Hematopoietic multipotent progenitor cell treated with erythropoietin and hydrocortisone succinate and interleukin-3 and kit ligand, for 8 days (in vitro differentiated cells): ENCODE results near the gene CACNB2.
A peak's percentile ranks its signal among the peaks of the same experiment; 100 is the strongest.
"Not testable (repeated sequence)": the region's sequence is repeated elsewhere in the genome, so short reads cannot be mapped to it uniquely, and the experiment has no call there.

Source experiments
- DNase-seq: peaks from one replicate; pipeline ENCODE4 v3.0.0-alpha.2; 2015

Gene CACNB2

DNA sequence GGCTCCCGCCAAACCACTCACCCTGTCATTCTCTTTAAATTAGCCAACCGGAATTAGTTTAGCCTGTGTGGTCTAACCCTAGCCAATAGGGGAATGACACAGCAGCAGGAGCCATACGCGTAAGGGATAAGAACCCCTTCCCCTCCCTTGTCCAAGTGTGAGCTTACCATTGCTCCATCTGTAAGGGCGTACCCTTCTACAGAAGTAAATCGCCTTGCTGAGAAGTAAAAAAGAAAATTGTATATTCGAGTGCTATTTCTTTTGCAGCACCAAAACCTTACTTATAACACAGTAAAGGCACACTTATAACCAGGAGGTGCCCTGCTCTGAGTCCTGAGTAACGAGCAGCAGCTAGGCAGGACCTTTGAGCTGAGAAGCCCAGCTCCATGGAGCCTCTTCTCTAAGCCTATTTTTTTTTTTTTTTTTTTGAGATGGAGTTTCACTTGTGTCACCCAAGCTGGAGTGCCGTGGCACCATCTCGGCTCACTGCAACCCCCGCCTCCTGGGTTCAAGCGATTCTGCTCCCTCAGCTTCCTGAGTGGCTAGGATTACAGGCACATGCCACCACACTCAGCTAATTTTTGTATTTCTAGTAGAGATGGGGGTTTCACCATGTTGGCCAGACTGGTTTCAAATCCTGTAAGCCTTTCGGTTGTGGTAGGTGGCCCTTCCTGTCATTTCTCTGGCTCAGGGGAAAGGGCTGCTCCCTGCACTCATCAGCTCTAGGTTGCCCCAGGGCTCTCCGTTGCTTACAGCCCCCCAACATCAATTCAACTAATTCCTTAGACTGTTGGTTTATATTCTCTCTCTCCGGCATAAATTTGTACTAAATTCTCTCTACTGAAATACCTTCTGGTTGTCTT is 437.8 kb downstream of the CACNB2 start:
- DNase-seq = no peak

DNA sequence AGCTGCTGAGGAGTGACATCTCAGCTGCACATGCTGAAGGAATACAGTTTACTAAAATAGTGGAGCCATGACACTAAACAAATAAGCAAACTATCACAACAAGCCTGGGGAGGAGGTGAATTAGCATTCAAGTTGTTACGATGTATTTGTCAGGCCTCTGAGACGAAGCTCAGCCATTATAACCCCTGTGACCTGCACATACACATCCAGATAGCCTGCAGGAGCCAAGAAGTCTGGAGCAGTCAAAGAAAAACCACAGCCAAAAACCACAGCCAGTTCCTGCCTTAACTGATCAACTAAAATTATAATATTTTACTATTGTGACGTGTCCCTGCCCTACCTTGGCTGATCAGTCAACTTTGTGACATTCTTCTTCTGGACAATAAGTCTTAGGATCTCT is 442.6 kb downstream of the CACNB2 start:
- peak; percentile 77 for DNase-seq

DNA sequence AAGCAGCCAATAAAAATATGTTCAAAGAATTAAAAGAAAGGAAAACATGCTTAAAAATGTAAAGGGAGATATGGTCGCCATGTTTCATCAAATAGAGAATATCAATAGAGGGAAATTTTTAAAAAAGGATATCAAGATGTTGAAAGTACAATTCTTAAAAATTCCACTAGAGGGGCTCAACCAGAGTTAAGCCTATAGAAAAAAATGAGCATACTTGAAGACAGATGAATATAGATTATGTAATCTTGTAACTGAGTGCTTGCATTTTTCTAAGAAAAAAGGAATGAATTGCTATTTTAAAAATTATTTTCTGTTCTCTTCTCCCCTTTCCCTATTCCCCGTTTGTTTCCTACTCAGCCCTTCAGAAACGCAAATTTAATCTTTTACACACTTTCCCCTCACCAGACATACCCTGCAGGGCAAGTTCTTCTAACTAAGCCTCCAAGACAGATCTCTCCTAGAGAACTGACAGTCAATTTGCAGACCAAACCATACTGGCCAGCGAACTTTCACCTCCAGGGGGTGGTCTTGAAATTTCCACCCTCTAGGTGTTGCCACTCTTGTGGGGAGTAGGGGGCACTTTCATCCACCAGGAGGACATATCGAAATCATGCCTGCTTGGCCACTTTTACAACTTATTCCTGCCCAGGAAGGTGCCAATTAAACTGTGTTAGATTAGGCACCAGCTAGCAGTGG is 443.5 kb downstream of the CACNB2 start:
- peak; percentile 36 for DNase-seq

DNA sequence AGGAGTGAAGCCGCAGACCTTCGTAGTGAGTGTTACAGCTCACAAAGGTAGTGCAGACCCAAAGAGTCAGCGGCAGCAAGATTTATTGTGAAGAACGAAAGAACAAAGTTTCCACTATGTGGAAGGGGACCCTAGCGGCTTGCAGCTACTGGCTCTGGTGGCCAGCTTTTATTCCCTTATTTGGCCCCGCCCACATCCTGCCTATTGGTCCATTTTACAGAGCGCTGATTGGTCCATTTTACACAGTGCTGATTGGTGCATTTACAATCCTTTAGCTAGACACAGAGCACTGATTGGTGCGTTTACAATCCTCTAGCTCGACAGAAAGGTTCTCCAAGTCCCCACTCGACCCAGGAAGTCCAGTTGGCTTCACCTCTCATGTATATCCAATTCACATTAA is 446.4 kb downstream of the CACNB2 start:
- DNase-seq = not testable (repeated sequence)

DNA sequence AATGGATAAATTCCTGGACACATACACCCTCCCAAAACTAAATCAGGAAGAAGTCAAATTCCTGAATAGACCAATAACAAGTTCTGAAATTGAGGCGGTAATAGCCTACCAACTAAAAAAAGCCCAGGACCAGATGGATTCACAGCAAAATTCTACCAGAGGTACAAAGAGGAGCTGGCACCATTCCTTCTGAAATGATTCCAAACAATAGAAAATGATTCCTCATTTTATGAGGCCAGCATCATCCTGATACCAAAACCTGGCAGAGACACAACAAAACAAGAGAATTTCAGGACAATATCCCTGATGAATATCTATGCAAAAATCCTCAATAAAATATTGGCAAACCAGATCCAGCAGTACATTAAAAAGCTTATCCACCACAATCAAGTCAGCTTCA is 450.9 kb downstream of the CACNB2 start:
- DNase-seq = not testable (repeated sequence)
